ENCODE measurements around the gene CLEC7A.

DNA sequence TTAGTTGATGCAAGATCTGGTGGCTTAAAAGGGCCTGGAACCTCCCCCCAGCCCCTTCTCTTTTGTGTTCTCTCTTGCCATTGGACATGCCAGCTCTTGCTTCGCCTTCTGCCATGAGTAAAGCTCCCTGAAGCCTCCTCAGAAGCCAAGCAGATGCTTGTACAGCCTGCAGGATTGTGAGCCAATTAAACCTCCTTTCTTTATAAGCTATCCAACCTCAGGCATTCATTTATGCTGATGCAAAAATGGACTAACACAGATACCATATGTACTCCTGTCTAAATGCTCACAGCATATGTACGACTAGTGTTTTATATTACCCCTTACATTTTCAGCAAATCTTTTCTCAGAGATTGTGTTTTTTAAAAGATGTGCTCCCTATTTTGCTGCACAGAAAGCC lies 57.9 kb downstream of the CLEC7A start:
- TF ChIP-seq, protein P1, sequence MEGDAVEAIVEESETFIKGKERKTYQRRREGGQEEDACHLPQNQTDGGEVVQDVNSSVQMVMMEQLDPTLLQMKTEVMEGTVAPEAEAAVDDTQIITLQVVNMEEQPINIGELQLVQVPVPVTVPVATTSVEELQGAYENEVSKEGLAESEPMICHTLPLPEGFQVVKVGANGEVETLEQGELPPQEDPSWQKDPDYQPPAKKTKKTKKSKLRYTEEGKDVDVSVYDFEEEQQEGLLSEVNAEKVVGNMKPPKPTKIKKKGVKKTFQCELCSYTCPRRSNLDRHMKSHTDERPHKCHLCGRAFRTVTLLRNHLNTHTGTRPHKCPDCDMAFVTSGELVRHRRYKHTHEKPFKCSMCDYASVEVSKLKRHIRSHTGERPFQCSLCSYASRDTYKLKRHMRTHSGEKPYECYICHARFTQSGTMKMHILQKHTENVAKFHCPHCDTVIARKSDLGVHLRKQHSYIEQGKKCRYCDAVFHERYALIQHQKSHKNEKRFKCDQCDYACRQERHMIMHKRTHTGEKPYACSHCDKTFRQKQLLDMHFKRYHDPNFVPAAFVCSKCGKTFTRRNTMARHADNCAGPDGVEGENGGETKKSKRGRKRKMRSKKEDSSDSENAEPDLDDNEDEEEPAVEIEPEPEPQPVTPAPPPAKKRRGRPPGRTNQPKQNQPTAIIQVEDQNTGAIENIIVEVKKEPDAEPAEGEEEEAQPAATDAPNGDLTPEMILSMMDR (IDR thresholded peaks at IDR 0.05), result no peak
- no peak for TF ChIP-seq POLR2A (IDR thresholded peaks at IDR 0.05)

Measured in esophagus squamous epithelium (tissue), 4 donors.